Lower leg skin (tissue), 4 donors: Measurements from ENCODE around the gene SLC10A7. TPM values are rescaled to one million over a fixed set of nuclear protein-coding genes. Genes with fewer than 3 reads are reported as not detected.
"Not testable (repeated sequence)": the region's sequence is repeated elsewhere in the genome, so short reads cannot be mapped to it uniquely, and the experiment has no call there.

ENCODE experiments used
- DNase-seq, 2 donors: peaks; one replicate each; pipeline ENCODE4 v3.0.0-alpha.2; 2019; ENCODE audit warnings: low spot score in 2 of 2
- H3K4me3 ChIP-seq: fragments of 200-600 bp; sonication (generic); 2 replicates; pipeline ENCODE4 v1.5.1; 2017; ENCODE audit warnings: mild to moderate bottlenecking, low read depth; ENCODE audit not compliant: poor library complexity, severe bottlenecking
- CTCF ChIP-seq, 3 donors: fragments of 450-650 bp; IDR thresholded peaks; one replicate each; pipeline ENCODE4 v1.5.1; 2016; ENCODE audit warnings: antibody characterized with exemption in 3 of 3, mild to moderate bottlenecking in 3 of 3, moderate library complexity in 2 of 3
- POLR2A ChIP-seq, 2 donors: fragments of 450-650 bp; IDR thresholded peaks; one replicate each; pipeline ENCODE4 v1.6.1; 2016 to 2017; ENCODE audit warnings: antibody characterized with exemption in 2 of 2, mild to moderate bottlenecking in 1 of 2, moderate library complexity in 1 of 2
- WGBS, 2 donors: methylation state at CpG; one replicate each; pipeline ENCODE4 v1.1.5; 2018; 5-methylcytosine and 5-hydroxymethylcytosine counted together
- intact Hi-C: fragments of 100-400 bp; cut with DNase I; formaldehyde crosslinking; loops from one replicate; pipeline ENCODE4 v1.15.0; 2023; ENCODE audit warnings: low total_unique reads
- total RNA-seq, 4 donors: library from RNA; depleted of rRNA; stranded (reverse); fragments of >200 nt; gene quantifications; one replicate each; pipeline ENCODE4 v1.1.0, GENCODE V29; 2016

SLC10A7 gene
- total RNA-seq, 4 donors from 2014 or later = 5.5 to 11.0 (median 8.8) TPM

DNA sequence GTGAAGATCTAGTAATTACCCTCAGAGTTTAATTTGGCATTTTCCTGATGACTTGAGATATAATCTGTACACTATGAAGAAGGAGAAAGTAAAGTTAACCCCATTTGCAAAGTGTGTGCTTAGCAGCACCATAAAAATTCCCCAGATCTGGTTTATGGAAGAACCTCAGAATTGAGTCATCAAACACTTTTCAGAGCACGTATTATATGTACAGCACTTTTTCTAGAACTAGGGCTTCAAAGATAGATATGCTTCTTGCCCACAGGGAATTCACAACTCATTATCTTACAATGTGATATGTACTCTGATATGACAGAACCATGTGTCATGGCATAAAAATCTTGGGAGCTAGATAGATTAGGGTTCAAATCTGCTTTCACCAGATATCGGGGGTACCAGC lies 150.9 kb downstream of the SLC10A7 start:
- TF ChIP-seq POLR2A (IDR thresholded peaks at IDR 0.05) (no peak), CTCF (IDR thresholded peaks at IDR 0.05) (no peak)
- H3K4me3 ChIP-seq = no peak overlapping the region
- intact Hi-C loops = no loop called here
- DNase-seq = no peak
- 80 to 86% methylated on average over 2 of the region's 2 CpGs for WGBS, 2 donors

GRCh38 chr4:146369446-146369845 lies 152.3 kb downstream of the SLC10A7 start:
- intact Hi-C loops = no loop called here
- no peak for DNase-seq
- no peak overlapping the region for H3K4me3 ChIP-seq
- TF ChIP-seq POLR2A (IDR thresholded peaks at IDR 0.05) = no peak
- TF ChIP-seq CTCF (IDR thresholded peaks at IDR 0.05) = no peak
- WGBS, 2 donors = 93 to 96% methylated on average over 3 of the region's 3 CpGs

- no peak overlapping the region for H3K4me3 ChIP-seq
- no peak for DNase-seq
- intact Hi-C loops = no loop called here
Measured at GRCh38 chr4:146368209-146368608, 153.5 kb downstream of the SLC10A7 start.

GRCh38 chr4:146367347-146367746 lies 154.4 kb downstream of the SLC10A7 start:
- intact Hi-C loops = no loop called here

More at GRCh38 chr4:146368209-146368608, 153.5 kb downstream of the SLC10A7 start:
- TF ChIP-seq CTCF (IDR thresholded peaks at IDR 0.05) (no peak), POLR2A (IDR thresholded peaks at IDR 0.05) (no peak)
- 34 to 50% methylated on average over 2 of the region's 2 CpGs for WGBS, 2 donors

GRCh38 chr4:146359771-146360170 lies 162.0 kb downstream of the SLC10A7 start:
- intact Hi-C loops = no loop called here
- DNase-seq = no peak
- no peak overlapping the region for H3K4me3 ChIP-seq
- no peak for TF ChIP-seq POLR2A (IDR thresholded peaks at IDR 0.05)
- no peak for TF ChIP-seq CTCF (IDR thresholded peaks at IDR 0.05)

More at GRCh38 chr4:146367347-146367746, 154.4 kb downstream of the SLC10A7 start:
- no peak for DNase-seq
- WGBS, 2 donors = 82 to 85% methylated on average over 1 of the region's 1 CpG
- no peak for TF ChIP-seq CTCF (IDR thresholded peaks at IDR 0.05)
- no peak for TF ChIP-seq POLR2A (IDR thresholded peaks at IDR 0.05)
- no peak overlapping the region for H3K4me3 ChIP-seq

DNA sequence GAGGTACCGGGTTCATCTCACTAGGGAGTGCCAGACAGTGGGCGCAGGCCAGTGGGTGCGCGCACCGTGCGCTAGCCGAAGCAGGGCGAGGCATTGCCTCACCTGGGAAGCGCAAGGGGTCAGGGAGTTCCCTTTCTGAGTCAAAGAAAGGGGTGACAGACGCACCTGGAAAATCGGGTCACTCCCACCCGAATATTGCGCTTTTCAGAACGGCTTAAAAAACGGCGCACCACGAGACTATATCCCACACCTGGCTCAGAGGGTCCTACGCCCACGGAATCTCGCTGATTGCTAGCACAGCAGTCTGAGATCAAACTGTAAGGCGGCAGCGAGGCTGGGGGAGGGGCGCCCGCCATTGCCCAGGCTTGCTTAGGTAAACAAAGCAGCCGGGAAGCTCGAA lies 171.6 kb downstream of the SLC10A7 start:
- 60 to 86% methylated on average over 2 to 12 of the region's 26 CpGs for WGBS, 2 donors
- DNase-seq, intact Hi-C loops, H3K4me3 ChIP-seq: not testable (repeated sequence)
